IMR-90 (cell line): ENCODE data around the gene JMJD8. TPM values are rescaled to one million over a fixed set of nuclear protein-coding genes. Genes with fewer than 3 reads are reported as not detected.

Experiments used
- ATAC-seq: fragments of 200-7000 bp; cut with Tn5 transposase; 2 replicates; pipeline ENCODE4 v1.9.1; 2020; ENCODE audit warnings: low read depth, mild to moderate bottlenecking, moderate library complexity
- BruUV-seq: library from RNA; stranded (reverse); fragments of 400-500 nt; replicated peaks from 2 replicates; lab custom pipeline; 2021; lab: Mats Ljungman, UMichigan
- CTCF ChIA-PET: fragments of 300-600 bp; formaldehyde crosslinking; extraction: SDS; loops from one replicate; lab custom pipeline; 2021; ENCODE audit warnings: antibody characterized with exemption; lab: Yijun Ruan, JAX
- POLR2A ChIA-PET: fragments of 300-600 bp; sonication (Branson Sonifier 250); formaldehyde crosslinking; loops from one replicate; lab custom pipeline; 2022; ENCODE audit warnings: antibody characterized with exemption; ENCODE audit not compliant: unreplicated experiment; lab: Charles Lee
- DNase-seq: peaks from one replicate; pipeline ENCODE4 v3.0.0; 2013
- H2AFZ ChIP-seq: replicated peaks from 2 replicates; pipeline ENCODE3; 2013; ENCODE audit warnings: low read length, mild to moderate bottlenecking; ENCODE audit not compliant: poor library complexity
- H2AK5ac ChIP-seq: 2 replicates; pipeline ENCODE4 v1.6.1; 2013; ENCODE audit warnings: low read depth, low read length, inconsistent platforms
- H2AK9ac ChIP-seq: replicated peaks from 2 replicates; pipeline ENCODE3; 2013; ENCODE audit warnings: mild to moderate bottlenecking, low read depth, low read length, moderate library complexity; ENCODE audit not compliant: poor library complexity
- H2BK120ac ChIP-seq: 2 replicates; pipeline ENCODE4 v1.6.1; 2013; ENCODE audit warnings: low read depth, low read length, inconsistent platforms
- H2BK15ac ChIP-seq: 3 replicates; pipeline ENCODE4 v1.6.1; 2013; ENCODE audit warnings: low read depth, low read length, inconsistent platforms
- H2BK20ac ChIP-seq: 2 replicates; pipeline ENCODE4 v1.6.1; 2013; ENCODE audit warnings: low read depth, mild to moderate bottlenecking, inconsistent platforms, low read length, moderate library complexity
- H2BK5ac ChIP-seq: 2 replicates; pipeline ENCODE4 v1.6.1; 2013; ENCODE audit warnings: mild to moderate bottlenecking, low read depth, low read length, inconsistent platforms; ENCODE audit not compliant: poor library complexity, severe bottlenecking
- H3K14ac ChIP-seq: replicated peaks from 2 replicates; pipeline ENCODE4 v1.6.1; 2013; ENCODE audit warnings: low read depth, low read length, inconsistent platforms
- H3K18ac ChIP-seq: 2 replicates; pipeline ENCODE4 v1.6.1; 2013; ENCODE audit warnings: low read depth, low read length, control low read depth
- H3K23ac ChIP-seq: 2 replicates; pipeline ENCODE4 v1.6.1; 2013; ENCODE audit warnings: low read depth, low read length, inconsistent platforms
- H3K27ac ChIP-seq: 2 replicates; pipeline ENCODE4 v1.5.1; 2013; ENCODE audit warnings: mild to moderate bottlenecking, control low read depth, low read length; ENCODE audit not compliant: insufficient read depth
- H3K27me3 ChIP-seq: 2 replicates; pipeline ENCODE4 v1.6.1; 2013; ENCODE audit warnings: low read length; ENCODE audit not compliant: control insufficient read depth, insufficient read depth
- H3K36me3 ChIP-seq: 2 replicates; pipeline ENCODE4 v1.6.1; 2013; ENCODE audit warnings: low read length, mixed read lengths; ENCODE audit not compliant: control insufficient read depth, insufficient read depth
- H3K4ac ChIP-seq: 2 replicates; pipeline ENCODE4 v1.6.1; 2013; ENCODE audit warnings: low read depth, low read length, inconsistent platforms
- H3K4me1 ChIP-seq: 2 replicates; pipeline ENCODE4 v1.6.1; 2013; ENCODE audit warnings: low read length, mixed read lengths; ENCODE audit not compliant: control insufficient read depth, insufficient read depth
- H3K4me2 ChIP-seq: 2 replicates; pipeline ENCODE4 v1.6.1; 2013; ENCODE audit warnings: low read depth, mild to moderate bottlenecking, control low read depth, low read length, moderate library complexity
- H3K4me3 ChIP-seq: 2 replicates; pipeline ENCODE4 v1.5.1; 2013; ENCODE audit warnings: low read depth, mild to moderate bottlenecking, control low read depth, low read length, moderate library complexity; ENCODE audit not compliant: insufficient read depth
- H3K56ac ChIP-seq: 2 replicates; pipeline ENCODE4 v1.6.1; 2013; ENCODE audit warnings: low read length, inconsistent platforms; ENCODE audit not compliant: insufficient read depth; ENCODE audit errors: extremely low read depth
- H3K79me1 ChIP-seq, 2 experiments: 2 replicates each; pipeline ENCODE4 v1.6.1; 2013; ENCODE audit warnings: low read length in 2 of 2, inconsistent platforms in 1 of 2, low read depth in 1 of 2
- H3K9ac ChIP-seq: 2 replicates; pipeline ENCODE4 v1.6.1; 2013; ENCODE audit warnings: low read depth, low read length, control low read depth
- H3K9me1 ChIP-seq: 2 replicates; pipeline ENCODE4 v1.6.1; 2013; ENCODE audit warnings: low read length, inconsistent platforms; ENCODE audit not compliant: insufficient read depth
- H3K9me3 ChIP-seq: 2 replicates; pipeline ENCODE4 v1.6.1; 2013; ENCODE audit warnings: low read length; ENCODE audit not compliant: control insufficient read depth, insufficient read depth
- H4K20me1 ChIP-seq: 2 replicates; pipeline ENCODE4 v1.6.1; 2013; ENCODE audit warnings: low read length, inconsistent platforms; ENCODE audit not compliant: insufficient read depth
- H4K5ac ChIP-seq: 2 replicates; pipeline ENCODE4 v1.6.1; 2013; ENCODE audit warnings: mild to moderate bottlenecking, low read depth, low read length, control low read depth
- H4K8ac ChIP-seq, 2 experiments: 2 replicates each; pipeline ENCODE4 v1.6.1; 2013; ENCODE audit warnings: low read depth in 2 of 2, low read length in 2 of 2, control low read depth in 1 of 2, inconsistent platforms in 1 of 2
- H4K91ac ChIP-seq: 2 replicates; pipeline ENCODE4 v1.6.1; 2013; ENCODE audit warnings: low read depth, low read length, inconsistent platforms; ENCODE audit not compliant: insufficient read depth
- BHLHE40 ChIP-seq: fragments of 150-350 bp; IDR thresholded peaks from 2 replicates; pipeline ENCODE4 v1.6.1; 2016; ENCODE audit warnings: mild to moderate bottlenecking, low read depth, low read length
- CEBPB ChIP-seq: IDR thresholded peaks from 2 replicates; pipeline ENCODE4 v1.6.1; 2012; ENCODE audit warnings: low read depth, low read length, improper control_type of control experiment
- CHD1 ChIP-seq: IDR thresholded peaks from 2 replicates; pipeline ENCODE4 v1.6.1; 2012; ENCODE audit warnings: low read depth, low read length, improper control_type of control experiment
- CTCF ChIP-seq: conservative IDR thresholded peaks from 2 replicates; pipeline ENCODE4 v1.5.1; 2012; ENCODE audit warnings: mild to moderate bottlenecking, low read depth, low read length, improper control_type of control experiment
- ELK1 ChIP-seq: fragments of 150-350 bp; IDR thresholded peaks from 2 replicates; pipeline ENCODE4 v1.6.1; 2016; ENCODE audit warnings: low read depth, mild to moderate bottlenecking, low read length, moderate library complexity, borderline replicate concordance
- FOS ChIP-seq: fragments of 150-350 bp; IDR thresholded peaks from 2 replicates; pipeline ENCODE4 v1.6.1; 2016; ENCODE audit warnings: low read depth, low read length
- MAZ ChIP-seq: IDR thresholded peaks from 2 replicates; pipeline ENCODE4 v1.6.1; 2012; ENCODE audit warnings: low read depth, mild to moderate bottlenecking, low read length, improper control_type of control experiment, moderate library complexity, borderline replicate concordance
- MXI1 ChIP-seq: IDR thresholded peaks from 2 replicates; pipeline ENCODE4 v1.6.1; 2012; ENCODE audit warnings: low read depth, mild to moderate bottlenecking, low read length, moderate library complexity, borderline replicate concordance
- POLR2A ChIP-seq: IDR thresholded peaks from 2 replicates; pipeline ENCODE4 v1.6.1; 2012; ENCODE audit warnings: mild to moderate bottlenecking, low read depth, low read length
- RAD21 ChIP-seq: IDR thresholded peaks from 2 replicates; pipeline ENCODE4 v1.6.1; 2012; ENCODE audit warnings: low read length, improper control_type of control experiment
- RCOR1 ChIP-seq: IDR thresholded peaks from 2 replicates; pipeline ENCODE4 v1.6.1; 2012; ENCODE audit warnings: mild to moderate bottlenecking, low read length, improper control_type of control experiment; ENCODE audit not compliant: insufficient replicate concordance
- RFX5 ChIP-seq: IDR thresholded peaks from 2 replicates; pipeline ENCODE4 v1.8.0; 2012; ENCODE audit warnings: low read depth, mild to moderate bottlenecking, low read length, moderate library complexity
- SMC3 ChIP-seq: fragments of 150-350 bp; IDR thresholded peaks from 2 replicates; pipeline ENCODE4 v1.6.1; 2016; ENCODE audit warnings: low read depth, mild to moderate bottlenecking, antibody characterized with exemption, low read length, moderate library complexity
- WGBS, 2 experiments: methylation state at CpG; one replicate each; pipeline versions ENCODE4 v1.1.5 to v1.1.7; 2013; ENCODE audit warnings: missing lambda C conversion rate in 2 of 2; ENCODE audit not compliant: insufficient read length in 1 of 2; ENCODE audit errors: extremely low coverage in 2 of 2; 5-methylcytosine and 5-hydroxymethylcytosine counted together
- dilution Hi-C: fragments of 300-500 bp; cut with HindIII; formaldehyde crosslinking; loops from one replicate; pipeline ENCODE4 v1.14.3; 2018; ENCODE audit warnings: low sequenced_read_pairs; ENCODE audit not compliant: unreplicated experiment
- in situ Hi-C: fragments of 300-500 bp; cut with MboI; formaldehyde crosslinking; loops from 3 replicates; pipeline ENCODE4 v1.14.3; 2019; ENCODE audit warnings: low sequenced_read_pairs, inconsistent platforms, mixed read lengths
- intact Hi-C: fragments of 100-400 bp; cut with micrococcal nuclease; formaldehyde crosslinking; loops from 2 replicates; pipeline ENCODE4 v1.10.0; 2022
- polyA plus RNA-seq, 3 experiments: library from polyadenylated mRNA; depleted of rRNA; stranded (reverse); fragments of >200 nt; gene quantifications; 2 replicates each; pipeline ENCODE4 v1.2.3, GENCODE V29; 2012; ENCODE audit warnings: low replicate concordance in 1 of 3
- total RNA-seq: library from RNA; depleted of rRNA; stranded (reverse); fragments of >200 nt; gene quantifications from 2 replicates; pipeline ENCODE4 v1.2.3, GENCODE V29; 2012

The JMJD8 gene
- total and polyA plus RNA-seq, 2 of the 4 experiments (the other 2 are of a cell fraction) = 17.7 to 62.5 TPM

DNA sequence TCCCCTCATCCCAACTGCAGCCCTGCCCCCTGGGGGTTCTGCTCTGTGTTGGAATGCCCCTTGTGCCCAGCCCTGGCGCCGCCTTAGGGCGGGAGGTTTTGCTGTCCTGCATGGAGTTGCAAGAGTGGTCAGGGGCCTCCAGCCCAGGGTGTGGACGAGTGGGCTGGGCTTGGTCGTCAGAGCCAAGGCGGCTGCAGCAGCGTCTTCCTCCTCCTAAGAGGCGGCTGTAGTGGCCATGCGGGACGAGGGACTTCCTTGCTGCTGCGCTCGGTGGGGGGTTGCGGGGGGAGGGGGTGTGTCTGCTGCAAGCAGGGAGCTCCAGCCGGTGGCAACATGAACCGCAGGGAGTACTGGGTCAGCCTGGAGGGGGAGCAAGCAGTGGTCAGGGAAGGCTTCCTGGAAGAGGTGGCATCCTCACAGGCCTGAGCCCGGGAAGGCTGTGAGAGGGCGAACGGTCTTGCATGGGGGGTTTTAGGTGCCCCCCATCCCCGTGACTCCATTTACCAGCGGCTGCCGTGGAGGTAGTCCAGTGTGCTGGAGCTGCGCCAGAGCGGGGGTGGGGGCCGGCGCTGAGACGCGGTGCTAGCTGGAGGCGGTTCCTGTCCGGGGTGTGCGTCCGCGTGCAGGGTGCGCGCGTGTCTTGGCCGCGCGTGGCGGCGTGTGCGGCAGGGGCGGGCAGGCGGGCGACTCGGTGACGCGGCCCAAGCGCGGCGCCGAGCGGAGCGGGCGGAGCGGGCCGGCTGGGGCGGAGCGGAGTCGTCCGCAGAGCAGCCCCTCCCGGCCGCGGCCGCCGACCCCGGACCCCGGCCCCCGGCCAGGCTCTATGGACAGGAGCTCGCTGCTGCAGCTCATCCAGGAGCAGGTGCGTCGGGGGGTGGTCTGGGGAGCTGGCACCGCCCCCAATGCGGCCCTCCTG is 8.9 kb downstream of the JMJD8 start, which contains the start of gene RHBDL1:
RHBDL1 (plus strand) TSS at position 704 of the 916 bp plus-strand sequence; CDS start at position 824, 120 bp downstream.
- Histone ChIP-seq H2BK20ac (no peak within 1 kb of the TSS), H2BK120ac (no peak within 1 kb of the TSS), H3K27me3 (no peaks in the 10 kb centered on the region), H2BK5ac (no peak within 1 kb of the TSS), H3K9me1 (peaks cover 9% of the 10 kb centered on the region; the same call in 1 of the 2 replicates), H2AFZ (peak within 1 kb of the TSS; percentile 89), H3K14ac (no peak within 1 kb of the TSS), H4K5ac (0 out of 2 replicates have a peak within 1 kb of the TSS, but pooled peaks have one; percentile 11), H2AK5ac (no peak within 1 kb of the TSS; the same call in 1 of the 2 replicates), H2AK9ac (peak within 1 kb of the TSS; percentile 90), H3K9ac (no peak within 1 kb of the TSS), H3K4me3 (peak within 1 kb of the TSS; percentile 50), H4K20me1 (peaks cover 16% of the 10 kb centered on the region), H3K79me1 (peaks cover 0 to 25% of the 10 kb centered on the region in 2 experiments; a peak in 1 of 4 replicates), H3K36me3 (peaks cover 38% of the 10 kb centered on the region), H3K4ac (0 out of 2 replicates have a peak within 1 kb of the TSS, but pooled peaks have one; percentile 56), H2BK15ac (no peak within 1 kb of the TSS), H3K4me2 (peak within 1 kb of the TSS; percentile 90), H3K56ac (no peak within 1 kb of the TSS), H4K91ac (no peak within 1 kb of the TSS), H3K4me1 (peaks cover 8% of the 10 kb centered on the region; the same call in 1 of the 2 replicates), H3K9me3 (no peaks in the 10 kb centered on the region), H4K8ac (no peak within 1 kb of the TSS), H3K23ac (no peak within 1 kb of the TSS), H3K27ac (no peak within 1 kb of the TSS), H3K18ac (no peak within 1 kb of the TSS)
- WGBS, 2 experiments = 4% methylated on average over 34 of the region's 73 CpGs; no CpG with 5 or more reads in 1 of the 2 experiments
- BruUV-seq = no TSS peak
- in situ Hi-C loops (no loop called here), dilution Hi-C loops (no loop called here), intact Hi-C loops (no loop called here)
- ChIA-PET CTCF (no interaction called here), POLR2A (no interaction called here)
- ATAC-seq = peak; percentile 5
- DNase-seq = peak; percentile 42
- no peak for TF ChIP-seq POLR2A
- TF ChIP-seq BHLHE40 = 0 out of 2 replicates have a peak, but pooled peaks have one; percentile 28
- TF ChIP-seq RAD21 = no peak
- no peak for TF ChIP-seq ELK1
- peak; percentile 21; the same call in 1 of the 2 replicates for TF ChIP-seq MAZ
- TF ChIP-seq CTCF = no peak
- TF ChIP-seq RCOR1 = no peak
- no peak for TF ChIP-seq SMC3
- no peak for TF ChIP-seq CEBPB
- peak; percentile 54; the same call in 1 of the 2 replicates for TF ChIP-seq MXI1
- TF ChIP-seq CHD1 = no peak
- no peak for TF ChIP-seq RFX5
- TF ChIP-seq FOS = no peak
